ENCODE measurements around the gene ADRM1. TPM values are rescaled to one million over a fixed set of nuclear protein-coding genes. Genes with fewer than 3 reads are reported as not detected.

ADRM1 gene
- polyA plus RNA-seq, 1 donor, result 62.1 TPM

DNA sequence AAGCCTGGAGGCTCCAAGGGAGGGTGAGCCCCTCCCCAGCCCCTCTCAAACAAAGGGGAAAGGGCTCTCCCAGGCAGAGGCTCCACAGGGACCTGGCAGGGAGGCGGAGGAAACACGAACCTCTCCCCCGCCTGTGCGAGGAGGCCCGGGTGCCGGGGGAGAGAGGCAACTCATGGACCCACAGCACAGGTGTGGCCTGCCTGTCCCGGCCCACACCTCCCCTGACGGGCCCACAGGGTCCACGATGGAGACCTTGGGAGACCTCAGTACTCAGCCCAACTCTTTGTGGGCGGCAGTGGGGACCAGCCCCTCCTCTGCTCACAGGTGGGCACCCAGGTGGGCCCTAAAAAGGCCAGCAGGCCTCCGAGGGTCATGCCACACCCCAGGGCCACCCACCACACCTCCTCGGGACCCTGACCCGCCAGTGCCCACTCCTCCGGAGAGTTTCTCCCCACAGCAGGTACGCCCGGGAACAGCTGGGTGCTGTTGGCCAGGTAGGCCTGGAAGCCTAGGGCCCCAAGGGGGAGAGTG, 52.1 kb downstream of the ADRM1 start:
- no peak for DNase-seq (ENCODE audit: low read depth)

DNA sequence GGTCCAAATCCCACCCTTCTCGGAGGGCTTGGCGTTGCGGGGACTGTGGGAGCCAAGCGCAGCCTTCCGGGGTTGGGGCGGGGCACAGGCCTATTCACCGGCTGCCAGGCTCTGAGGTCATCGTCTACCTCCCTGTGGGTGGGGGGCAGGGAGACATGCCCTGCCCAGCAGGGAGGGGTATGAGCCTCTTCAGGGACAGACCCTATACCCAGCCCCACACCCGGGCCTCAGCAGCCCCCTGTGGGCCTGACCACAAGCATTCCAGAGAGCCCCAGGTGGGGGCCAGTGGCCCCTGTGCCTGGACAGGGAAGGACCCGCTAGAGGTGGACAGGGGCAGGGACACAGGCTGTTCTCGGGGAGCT, 52.7 kb downstream of the ADRM1 start:
- DNase-seq (ENCODE audit: low read depth), result no peak

GRCh38 chr20:62355878-62356588, 53.2 kb downstream of the ADRM1 start:
- no peak for DNase-seq (ENCODE audit: low read depth)

DNA sequence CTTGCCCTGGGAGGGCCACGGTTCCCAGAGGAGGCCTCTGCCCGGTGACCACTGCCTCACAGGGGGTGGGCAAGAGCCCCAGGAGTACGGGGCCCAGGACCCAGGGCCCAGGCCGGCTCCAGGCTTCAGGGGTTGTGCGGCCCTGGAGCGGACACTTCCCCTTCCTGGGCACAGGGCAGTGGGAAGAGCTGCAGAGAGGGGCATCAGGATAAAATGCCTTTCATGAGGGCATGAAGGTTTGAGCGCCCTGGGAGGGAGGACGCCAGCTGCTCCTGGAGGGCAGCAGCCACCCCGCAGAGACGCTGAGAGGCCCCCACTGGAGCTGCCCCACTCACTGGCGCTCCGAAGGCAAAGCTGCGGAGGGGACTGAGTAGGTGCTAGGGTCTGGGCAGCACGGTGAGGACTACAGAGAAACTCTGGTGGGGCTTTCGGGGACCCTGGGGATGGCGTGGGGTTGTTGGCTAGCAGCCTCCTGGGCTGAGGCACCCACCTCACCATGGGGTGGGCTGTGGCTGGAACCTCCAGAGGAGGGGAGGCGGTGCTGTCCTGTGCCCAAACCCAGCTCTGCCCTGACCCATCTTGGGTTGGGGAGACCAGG, 53.9 kb downstream of the ADRM1 start:
- DNase-seq (ENCODE audit: low read depth), result no peak

- DNase-seq (ENCODE audit: low read depth), result no peak
Observed at GRCh38 chr20:62357187-62357667, 54.4 kb downstream of the ADRM1 start.

DNA sequence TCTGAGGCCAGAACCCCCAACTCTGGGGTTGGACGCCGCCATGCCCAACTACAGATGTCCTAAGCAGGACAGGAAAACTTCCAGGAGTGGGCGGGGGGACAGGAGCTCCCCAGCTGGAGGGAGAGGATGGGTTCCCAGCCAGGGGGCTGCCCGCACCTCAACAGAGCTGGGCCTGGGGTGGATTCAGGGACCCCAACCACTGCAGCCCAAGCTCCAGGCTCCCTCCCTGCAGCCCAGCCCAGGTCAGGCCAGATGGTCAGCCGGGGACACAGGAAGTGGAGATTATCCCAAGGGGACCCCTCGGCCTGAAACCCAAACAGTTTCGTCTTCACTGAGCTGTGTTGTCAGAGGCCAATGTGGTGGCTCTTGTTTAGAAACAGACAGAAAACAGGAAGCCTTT, 54.9 kb downstream of the ADRM1 start:
- no peak for DNase-seq (ENCODE audit: low read depth)

Other genes starting within 250 kb of the ADRM1 start
- 13.5 TPM for gene TAF4, start 237.1 kb upstream of the ADRM1 start, polyA plus RNA-seq (ENCODE audit: insufficient read length)
- 91.5 TPM for gene LSM14B, start 180.5 kb upstream of the ADRM1 start, polyA plus RNA-seq (ENCODE audit: insufficient read length)
- 155 TPM for gene PSMA7, start 159.6 kb upstream of the ADRM1 start, polyA plus RNA-seq (ENCODE audit: insufficient read length)
- 17.4 TPM for gene SS18L1, start 159.2 kb upstream of the ADRM1 start, polyA plus RNA-seq (ENCODE audit: insufficient read length)
- gene MTG2, start 120.0 kb upstream of the ADRM1 start, polyA plus RNA-seq (ENCODE audit: insufficient read length), result 28.8 TPM
- gene HRH3, start 82.7 kb upstream of the ADRM1 start, polyA plus RNA-seq (ENCODE audit: insufficient read length), result 2.9 TPM
- gene OSBPL2, start 64.5 kb upstream of the ADRM1 start, polyA plus RNA-seq (ENCODE audit: insufficient read length), result 33.0 TPM
- 58.4 TPM for gene LAMA5, start 64.3 kb downstream of the ADRM1 start, polyA plus RNA-seq (ENCODE audit: insufficient read length)
- 1,316 TPM for gene RPS21, start 84.1 kb downstream of the ADRM1 start, polyA plus RNA-seq (ENCODE audit: insufficient read length)
- 4.4 TPM for gene CABLES2, start 104.3 kb downstream of the ADRM1 start, polyA plus RNA-seq (ENCODE audit: insufficient read length)
- not detected for gene RBBP8NL, start 124.5 kb downstream of the ADRM1 start, polyA plus RNA-seq (ENCODE audit: insufficient read length)
- 0.09 TPM for gene GATA5, start 173.0 kb downstream of the ADRM1 start, polyA plus RNA-seq (ENCODE audit: insufficient read length)